ENCODE measurements around the gene COX19.

- no peak for TF ChIP-seq CTCF (conservative IDR thresholded peaks at IDR 0.05; ENCODE audit: low read depth, low read length)
- no peak for TF ChIP-seq EZH2 (IDR thresholded peaks at IDR 0.05; ENCODE audit: borderline replicate concordance, low read depth, low read length, poor library complexity, severe bottlenecking)
Measured at GRCh38 chr7:1022801-1023465, 47.6 kb upstream of the COX19 start.

Data from A673 (cell line).